A673 (cell line): ENCODE data around the gene MEGF11.
"Not testable (repeated sequence)": the region's sequence is repeated elsewhere in the genome, so short reads cannot be mapped to it uniquely, and the experiment has no call there.

Experiments used
- CTCF ChIP-seq: fragments of 300-800, 200-600 bp; sonication (generic); conservative IDR thresholded peaks from 2 replicates; pipeline ENCODE4 v1.5.1; 2017; ENCODE audit warnings: low read depth, mild to moderate bottlenecking, antibody characterized with exemption, low read length, moderate library complexity, mixed read lengths
- EZH2 ChIP-seq: fragments of 200-600 bp; sonication (generic); IDR thresholded peaks from 2 replicates; pipeline ENCODE4 v1.6.1; 2017; ENCODE audit warnings: borderline replicate concordance, low read depth, mild to moderate bottlenecking, mixed read lengths, antibody characterized with exemption, low read length; ENCODE audit not compliant: poor library complexity, severe bottlenecking

GRCh38 chr15:65976196-65976595 lies 277.4 kb downstream of the MEGF11 start:
- not testable (repeated sequence) for TF ChIP-seq EZH2, CTCF
